ENCODE data around the gene CTIF. TPM values are rescaled to one million over a fixed set of nuclear protein-coding genes. Genes with fewer than 3 reads are reported as not detected.

CTIF gene
- total RNA-seq, 1 experiment from 2014 or later, result 26.5 TPM

- H3K36me3 ChIP-seq (ENCODE audit: control insufficient read depth, insufficient read depth, low read length), result no peaks in the 10 kb centered on the region
- H3K27me3 ChIP-seq (ENCODE audit: control insufficient read depth, insufficient read depth, low read length), result no peaks in the 10 kb centered on the region
- intact Hi-C loops (cut with micrococcal nuclease; ENCODE audit: unreplicated experiment) (no loop called here), in situ Hi-C loops (cut with HindIII; ENCODE audit: low pct_unique_long_range_greater_than_20kb, low sequenced_read_pairs) (no loop called here)
- no peak overlapping the region for H3K4me3 ChIP-seq (ENCODE audit: low read depth in 2 of 2, low read length in 2 of 2)
- ChIA-PET CTCF (no interaction called here), POLR2A (no interaction called here)
- ATAC-seq (no peak), DNase-seq (ENCODE audit: low read depth, low spot score) (no peak)
- TF ChIP-seq POLR2AphosphoS5 (IDR thresholded peaks at IDR 0.05; ENCODE audit: low read depth, low read length), result no peak
- TF ChIP-seq TCF7L2 (IDR thresholded peaks at IDR 0.05; ENCODE audit: low read depth, low read length), result no peak
- TF ChIP-seq REST (IDR thresholded peaks at IDR 0.05; ENCODE audit: insufficient read depth in 1 of 2, low read depth in 2 of 2, low read length in 1 of 2), result no peak
- TF ChIP-seq SIN3A (IDR thresholded peaks at IDR 0.05; ENCODE audit: borderline replicate concordance, insufficient read depth, low read depth, low read length), result no peak
- TF ChIP-seq CTCF (IDR thresholded peaks at IDR 0.05), result no peak
- no TSS peak for BruUV-seq (replicated peaks)
- H3K27ac ChIP-seq (ENCODE audit: low read length), result no peak overlapping the region
- H3K9me3 ChIP-seq (ENCODE audit: control insufficient read depth, insufficient read depth, low read depth, low read length), result no peaks in the 10 kb centered on the region
- H3K4me1 ChIP-seq (ENCODE audit: control insufficient read depth, insufficient read depth, low read length), result peaks cover 25% of the 10 kb centered on the region
These were observed 11.4 kb downstream of the CTIF start for GRCh38 chr18:48550101-48550729.

GRCh38 chr18:48551100-48551499 is 12.3 kb downstream of the CTIF start:
- in situ Hi-C loops (cut with HindIII; ENCODE audit: low pct_unique_long_range_greater_than_20kb, low sequenced_read_pairs), result no loop called here
- no peak overlapping the region for H3K4me3 ChIP-seq (ENCODE audit: low read depth in 2 of 2, low read length in 2 of 2)
- H3K27ac ChIP-seq (ENCODE audit: low read length), result no peak overlapping the region
- CTCF ChIA-PET, result no interaction called here
- POLR2A ChIA-PET, result no interaction called here
- H3K9me3 ChIP-seq (ENCODE audit: control insufficient read depth, insufficient read depth, low read depth, low read length), result no peaks in the 10 kb centered on the region
- H3K36me3 ChIP-seq (ENCODE audit: control insufficient read depth, insufficient read depth, low read length), result no peaks in the 10 kb centered on the region
- TF ChIP-seq CTCF (IDR thresholded peaks at IDR 0.05) (no peak), TCF7L2 (IDR thresholded peaks at IDR 0.05; ENCODE audit: low read depth, low read length) (no peak), POLR2AphosphoS5 (IDR thresholded peaks at IDR 0.05; ENCODE audit: low read depth, low read length) (no peak), SIN3A (IDR thresholded peaks at IDR 0.05; ENCODE audit: borderline replicate concordance, insufficient read depth, low read depth, low read length) (no peak), REST (IDR thresholded peaks at IDR 0.05; ENCODE audit: insufficient read depth in 1 of 2, low read depth in 2 of 2, low read length in 1 of 2) (no peak)
- intact Hi-C loops (cut with micrococcal nuclease; ENCODE audit: unreplicated experiment), result no loop called here
- ATAC-seq (no peak), DNase-seq (ENCODE audit: low read depth, low spot score) (no peak)
- H3K4me1 ChIP-seq (ENCODE audit: control insufficient read depth, insufficient read depth, low read length), result peaks cover 20% of the 10 kb centered on the region
- BruUV-seq (replicated peaks), result no TSS peak
- no peaks in the 10 kb centered on the region for H3K27me3 ChIP-seq (ENCODE audit: control insufficient read depth, insufficient read depth, low read length)
